ENCODE data around the gene CAMLG. TPM values are rescaled to one million over a fixed set of nuclear protein-coding genes. Genes with fewer than 3 reads are reported as not detected.

CAMLG gene
- total RNA-seq, 1 donor from 2014 or later, result 43.4 TPM

DNA sequence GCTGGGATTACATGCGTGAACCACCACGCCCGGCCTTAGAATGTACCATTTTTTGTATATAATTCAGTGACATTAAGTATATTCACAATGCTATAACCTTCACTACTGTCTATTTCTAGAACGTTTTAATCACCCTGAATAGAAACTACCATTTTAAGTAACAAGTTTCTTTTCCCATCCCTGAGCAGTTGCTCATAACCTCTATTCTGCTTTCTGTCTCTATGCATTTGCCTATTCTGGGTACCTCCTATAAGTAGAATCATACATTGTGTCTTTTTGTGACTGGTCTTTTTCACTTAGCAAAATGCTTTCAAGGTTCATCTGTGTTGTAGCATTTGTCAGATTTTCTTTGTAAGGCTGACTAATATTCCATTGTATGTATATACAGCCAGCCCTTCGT lies 60.1 kb downstream of the CAMLG start:
- H3K4me1 Mint-ChIP-seq, result no peaks in the 10 kb centered on the region
- no peaks in the 10 kb centered on the region for H3K9me3 Mint-ChIP-seq
- TF ChIP-seq, protein P1, sequence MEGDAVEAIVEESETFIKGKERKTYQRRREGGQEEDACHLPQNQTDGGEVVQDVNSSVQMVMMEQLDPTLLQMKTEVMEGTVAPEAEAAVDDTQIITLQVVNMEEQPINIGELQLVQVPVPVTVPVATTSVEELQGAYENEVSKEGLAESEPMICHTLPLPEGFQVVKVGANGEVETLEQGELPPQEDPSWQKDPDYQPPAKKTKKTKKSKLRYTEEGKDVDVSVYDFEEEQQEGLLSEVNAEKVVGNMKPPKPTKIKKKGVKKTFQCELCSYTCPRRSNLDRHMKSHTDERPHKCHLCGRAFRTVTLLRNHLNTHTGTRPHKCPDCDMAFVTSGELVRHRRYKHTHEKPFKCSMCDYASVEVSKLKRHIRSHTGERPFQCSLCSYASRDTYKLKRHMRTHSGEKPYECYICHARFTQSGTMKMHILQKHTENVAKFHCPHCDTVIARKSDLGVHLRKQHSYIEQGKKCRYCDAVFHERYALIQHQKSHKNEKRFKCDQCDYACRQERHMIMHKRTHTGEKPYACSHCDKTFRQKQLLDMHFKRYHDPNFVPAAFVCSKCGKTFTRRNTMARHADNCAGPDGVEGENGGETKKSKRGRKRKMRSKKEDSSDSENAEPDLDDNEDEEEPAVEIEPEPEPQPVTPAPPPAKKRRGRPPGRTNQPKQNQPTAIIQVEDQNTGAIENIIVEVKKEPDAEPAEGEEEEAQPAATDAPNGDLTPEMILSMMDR (conservative IDR thresholded peaks at IDR 0.05), result no peak
- H3K36me3 Mint-ChIP-seq (ENCODE audit: low read depth), result peaks cover 18% of the 10 kb centered on the region
- DNase-seq (ENCODE audit: low read depth, low spot score), result no peak
- H3K4me3 Mint-ChIP-seq, result no peak overlapping the region
- no peak overlapping the region for H3K27ac Mint-ChIP-seq (ENCODE audit: unreplicated experiment)
- no peaks in the 10 kb centered on the region for H3K27me3 Mint-ChIP-seq (ENCODE audit: low read depth)

Other genes with a start within 250 kb of the CAMLG start
- 2.1 and 2.4 TPM in 2 replicates for gene JADE2, start 212.9 kb upstream of the CAMLG start, total RNA-seq
- gene SAR1B, start 105.7 kb upstream of the CAMLG start, total RNA-seq, result 33.5 and 34.3 TPM in 2 replicates
- gene SEC24A, start 89.8 kb upstream of the CAMLG start, total RNA-seq, result 21.6 and 22.2 TPM in 2 replicates
- gene DDX46, start 20.2 kb downstream of the CAMLG start, total RNA-seq, result 74.7 and 78.5 TPM in 2 replicates
- gene C5orf24, start 107.4 kb downstream of the CAMLG start, total RNA-seq, result 57.4 and 61.9 TPM in 2 replicates
- 40.6 and 47.0 TPM in 2 replicates for gene TXNDC15, start 135.8 kb downstream of the CAMLG start, total RNA-seq
- gene PCBD2, start 166.6 kb downstream of the CAMLG start, total RNA-seq, result 11.8 and 12.1 TPM in 2 replicates
- 0.36 and 0.54 TPM in 2 replicates for gene CATSPER3, start 229.4 kb downstream of the CAMLG start, total RNA-seq

Data from neural crest cell (in vitro differentiated cells).